Measurements from ENCODE around the gene ASPSCR1. TPM values are rescaled to one million over a fixed set of nuclear protein-coding genes. Genes with fewer than 3 reads are reported as not detected.

ASPSCR1 gene
- total and polyA plus RNA-seq, 8 donors, result 12.2 to 78.8 (median 17.8) TPM

DNA sequence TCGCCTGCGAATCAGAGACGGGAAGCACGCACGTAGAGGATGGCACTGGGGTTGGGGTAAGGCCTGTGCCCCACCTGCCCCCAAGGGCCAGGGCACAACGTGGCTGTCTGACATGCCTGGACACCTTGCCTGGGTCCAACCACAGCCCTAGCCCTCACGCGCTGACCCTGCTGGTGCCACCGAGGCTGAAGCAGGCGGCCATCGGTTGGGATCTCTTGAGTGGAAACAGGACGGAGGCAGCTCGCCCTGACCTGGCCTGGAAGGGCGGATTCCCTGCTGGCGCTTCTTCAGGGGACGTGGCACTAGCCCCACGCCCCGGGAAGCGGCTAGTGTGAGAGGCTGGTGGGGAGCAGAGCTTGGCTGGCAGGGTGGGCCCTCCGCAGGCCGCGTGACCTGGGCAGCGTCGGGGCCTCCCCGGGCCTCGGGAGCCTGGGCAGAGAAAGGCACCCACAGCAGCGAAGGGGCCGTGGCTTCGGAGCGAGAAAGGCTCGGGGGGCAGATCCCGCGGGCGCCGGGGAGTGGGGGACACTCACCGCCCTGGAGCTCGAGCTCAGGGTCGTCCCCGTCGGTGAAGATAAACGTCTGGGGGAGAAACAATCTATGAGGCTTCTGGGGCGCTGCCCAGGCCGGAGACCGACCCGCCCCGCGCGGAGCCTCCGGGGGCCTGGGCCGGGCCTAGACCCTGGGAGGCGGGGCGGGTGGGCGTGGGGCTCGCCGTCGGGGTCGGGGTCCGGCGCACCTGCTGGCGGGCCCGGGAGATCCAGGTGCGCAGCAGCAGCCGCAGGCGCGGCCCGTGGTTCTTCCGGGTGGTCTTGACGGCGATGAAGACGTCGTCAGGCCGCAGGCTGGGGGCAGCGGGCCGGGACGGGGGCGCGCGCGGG is 73.6 kb downstream of the ASPSCR1 start:
- TF ChIP-seq, protein P1, sequence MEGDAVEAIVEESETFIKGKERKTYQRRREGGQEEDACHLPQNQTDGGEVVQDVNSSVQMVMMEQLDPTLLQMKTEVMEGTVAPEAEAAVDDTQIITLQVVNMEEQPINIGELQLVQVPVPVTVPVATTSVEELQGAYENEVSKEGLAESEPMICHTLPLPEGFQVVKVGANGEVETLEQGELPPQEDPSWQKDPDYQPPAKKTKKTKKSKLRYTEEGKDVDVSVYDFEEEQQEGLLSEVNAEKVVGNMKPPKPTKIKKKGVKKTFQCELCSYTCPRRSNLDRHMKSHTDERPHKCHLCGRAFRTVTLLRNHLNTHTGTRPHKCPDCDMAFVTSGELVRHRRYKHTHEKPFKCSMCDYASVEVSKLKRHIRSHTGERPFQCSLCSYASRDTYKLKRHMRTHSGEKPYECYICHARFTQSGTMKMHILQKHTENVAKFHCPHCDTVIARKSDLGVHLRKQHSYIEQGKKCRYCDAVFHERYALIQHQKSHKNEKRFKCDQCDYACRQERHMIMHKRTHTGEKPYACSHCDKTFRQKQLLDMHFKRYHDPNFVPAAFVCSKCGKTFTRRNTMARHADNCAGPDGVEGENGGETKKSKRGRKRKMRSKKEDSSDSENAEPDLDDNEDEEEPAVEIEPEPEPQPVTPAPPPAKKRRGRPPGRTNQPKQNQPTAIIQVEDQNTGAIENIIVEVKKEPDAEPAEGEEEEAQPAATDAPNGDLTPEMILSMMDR (IDR thresholded peaks at IDR 0.05), result no peak
- Histone ChIP-seq H3K27me3 (no peaks in the 10 kb centered on the region), H3K9me3 (no peaks in the 10 kb centered on the region), H3K36me3 (peaks cover 0 to 7% (median 0%) of the 10 kb centered on the region in 3 donors), H3K4me1 (peaks cover 0 to 11% (median 0%) of the 10 kb centered on the region in 3 donors), H3K4me3 (peak overlapping the region; percentile 68 to 92 (median 84)), H3K27ac (no peak overlapping the region)
- ATAC-seq (peak in 3 of 4 donors; percentile 20 to 28 (median 22)), DNase-seq (peak in 4 of 6 donors; percentile 11 to 85 (median 36)), FAIRE-seq (no peak)
- WGBS, 2 donors, result 11 to 28% methylated on average over 34 to 79 of the region's 79 CpGs
- intact Hi-C loops (cut with DNase I), result no loop called here

- Histone ChIP-seq H3K27me3 (no peaks in the 10 kb centered on the region), H3K9me3 (no peaks in the 10 kb centered on the region), H3K4me3 (peak within 1 kb of the TSS; percentile 68 to 92 (median 84)), H3K27ac (no peak within 1 kb of the TSS), H3K36me3 (peaks cover 0 to 17% (median 4%) of the 10 kb centered on the region in 3 donors), H3K4me1 (peaks cover 0 to 11% (median 0%) of the 10 kb centered on the region in 3 donors)
- ATAC-seq, result peak; percentile 83 to 94 (median 88)
- intact Hi-C loops (cut with DNase I), result no loop called here
- FAIRE-seq, result no peak
- peak; percentile 67 to 93 (median 79) for DNase-seq
- 0 to 1% methylated on average over 55 to 94 of the region's 94 CpGs for WGBS, 2 donors
- TF ChIP-seq, protein P1 (IDR thresholded peaks at IDR 0.05), result no peak
Observed at GRCh38 chr17:82051776-82052637, 74.6 kb downstream of the ASPSCR1 start, which contains the start of the genes GPS1 and RFNG. Gene GPS1, plus strand, starts transcription at chr17:82051898. Its CDS starts 34 bp downstream, at chr17:82051932. Gene RFNG, minus strand, starts transcription at chr17:82051811. Its CDS starts 45 bp downstream, at chr17:82051766.

- ATAC-seq, result no peak
- Histone ChIP-seq H3K36me3 (peaks cover 0 to 20% (median 8%) of the 10 kb centered on the region in 3 donors), H3K4me1 (peaks cover 0 to 11% (median 0%) of the 10 kb centered on the region in 3 donors), H3K9me3 (no peaks in the 10 kb centered on the region), H3K27ac (no peak overlapping the region), H3K27me3 (no peaks in the 10 kb centered on the region), H3K4me3 (peak overlapping the region; percentile 63 to 92 (median 74))
- TF ChIP-seq, protein P1 (IDR thresholded peaks at IDR 0.05), result no peak
- intact Hi-C loops (cut with DNase I), result no loop called here
- WGBS, 2 donors, result 15 to 16% methylated on average over 14 to 19 of the region's 19 CpGs
- no peak for FAIRE-seq
- DNase-seq, result peak in 1 of 6 donors; percentile 75
Observed at GRCh38 chr17:82052638-82053059, 75.2 kb downstream of the ASPSCR1 start.

GRCh38 chr17:82053130-82053529 is 75.7 kb downstream of the ASPSCR1 start:
- Histone ChIP-seq H3K36me3 (peaks cover 0 to 20% (median 8%) of the 10 kb centered on the region in 3 donors), H3K4me3 (peak overlapping the region in 2 of 4 donors; percentile 68 to 92), H3K27me3 (no peaks in the 10 kb centered on the region), H3K27ac (no peak overlapping the region), H3K4me1 (peaks cover 0 to 11% (median 0%) of the 10 kb centered on the region in 3 donors), H3K9me3 (no peaks in the 10 kb centered on the region)
- TF ChIP-seq, protein P1 (IDR thresholded peaks at IDR 0.05), result no peak
- FAIRE-seq (no peak), DNase-seq (peak in 3 of 6 donors; percentile 22 to 57 (median 27)), ATAC-seq (no peak)
- WGBS, 2 donors, result 69 to 78% methylated on average over 17 to 19 of the region's 19 CpGs
- intact Hi-C loops (cut with DNase I), result no loop called here
